Measurements from ENCODE around the gene C1S.
A peak's percentile ranks its signal among the peaks of the same experiment; 100 is the strongest.
"Not testable (repeated sequence)": the region's sequence is repeated elsewhere in the genome, so short reads cannot be mapped to it uniquely, and the experiment has no call there.

The C1S gene

DNA sequence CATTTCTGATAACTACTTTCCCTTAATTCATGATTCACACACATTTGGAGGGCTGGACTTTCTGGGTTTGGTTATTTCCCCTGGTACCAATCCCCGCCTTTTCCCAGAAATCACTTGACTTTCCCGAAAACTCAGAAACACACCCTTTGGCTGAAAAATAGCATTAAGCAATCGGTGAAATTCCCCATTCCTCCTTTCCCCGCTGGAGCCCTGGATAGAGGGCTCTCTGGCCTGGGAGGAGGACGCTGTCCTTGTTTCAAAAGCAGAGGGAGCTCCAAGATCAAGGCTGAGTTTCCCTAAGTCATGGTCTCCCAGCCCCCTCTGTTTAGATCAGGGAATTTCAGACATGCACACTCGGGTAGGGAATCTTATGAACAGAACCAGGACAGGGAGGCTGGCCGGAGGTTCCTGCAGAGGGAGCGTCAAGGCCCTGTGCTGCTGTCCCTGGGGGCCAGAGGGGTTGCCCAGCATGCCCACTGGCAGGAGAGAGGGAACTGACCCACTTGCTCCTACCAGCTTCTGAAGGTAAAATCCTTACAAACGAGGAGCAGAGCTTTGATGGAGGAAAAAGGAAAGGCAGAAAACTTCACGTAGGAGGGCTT lies at the start of gene C1S:
Gene C1S, plus strand, starts transcription at position 366 of the 602 bp plus-strand sequence. CDS start 1,195 bp downstream, outside the sequence.
- no peak for DNase-seq (ENCODE audit: low spot score)

DNA sequence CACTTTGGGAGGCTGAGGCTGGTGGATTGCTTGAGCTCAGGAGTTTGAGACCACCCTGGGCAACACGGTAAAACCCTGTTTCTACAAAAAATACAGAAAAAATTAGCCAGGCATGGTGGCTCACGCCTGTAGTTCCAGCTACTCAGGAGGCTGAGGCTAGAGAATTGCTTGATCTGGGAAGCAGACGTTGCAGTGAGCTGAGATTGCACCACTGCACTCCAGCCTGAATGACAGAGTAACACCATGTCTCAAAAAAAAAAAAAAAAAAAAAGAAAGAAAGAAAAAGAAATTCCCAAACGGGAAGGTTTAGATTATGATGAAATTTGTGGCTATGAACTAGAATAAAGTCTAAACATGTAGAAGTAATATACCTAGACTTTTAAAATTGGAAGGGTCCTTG lies 49.1 kb upstream of the C1S start:
- not testable (repeated sequence) for DNase-seq (ENCODE audit: low spot score)

DNA sequence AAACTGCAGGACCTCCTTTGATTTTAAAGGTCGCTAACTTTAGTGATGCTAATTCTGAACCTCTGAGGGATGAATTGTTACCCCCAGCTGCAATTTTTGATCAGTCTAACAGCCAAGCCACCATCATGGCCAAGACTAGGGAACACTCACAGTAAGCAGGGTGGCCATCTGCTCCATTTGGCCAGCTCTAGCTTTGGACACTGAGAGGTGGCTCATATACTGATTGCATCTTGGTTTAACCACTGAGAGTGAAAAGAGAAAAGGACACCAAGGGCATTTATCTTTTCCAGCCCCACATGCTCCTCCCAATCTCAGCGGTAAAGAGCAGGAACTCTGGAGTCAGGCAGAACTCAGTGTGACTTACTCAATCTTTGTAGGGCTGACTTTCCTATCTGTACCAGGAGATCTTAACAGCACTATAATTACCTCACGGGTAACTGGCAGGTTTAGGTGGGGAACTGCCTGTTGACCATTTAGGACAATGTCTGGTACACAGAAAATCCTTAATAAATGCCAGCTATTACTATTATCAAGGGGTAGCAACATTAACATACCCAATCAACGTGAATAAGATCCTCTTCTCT lies 48.4 kb upstream of the C1S start:
- no peak for DNase-seq (ENCODE audit: low spot score)

DNA sequence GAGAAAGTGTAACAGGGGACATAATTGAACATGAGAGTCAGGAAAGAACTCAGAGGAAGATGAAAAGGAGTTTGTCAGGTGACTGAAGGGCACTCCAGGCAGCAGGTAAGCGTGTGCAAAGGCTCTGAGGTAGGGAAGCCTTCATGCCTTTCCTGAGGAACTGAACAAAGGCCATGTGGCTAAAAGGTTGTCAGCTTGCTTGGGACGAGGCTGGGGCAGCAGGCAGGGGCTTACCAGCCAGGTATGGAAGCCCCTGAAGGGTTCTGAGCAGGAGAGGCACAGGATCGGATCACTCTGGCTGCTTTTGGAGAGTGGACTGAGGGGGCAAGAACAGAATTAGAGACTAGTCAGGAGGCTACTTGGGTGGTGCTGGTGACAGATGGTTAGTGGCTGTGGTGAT lies 47.4 kb upstream of the C1S start:
- DNase-seq (ENCODE audit: low spot score): no peak

DNA sequence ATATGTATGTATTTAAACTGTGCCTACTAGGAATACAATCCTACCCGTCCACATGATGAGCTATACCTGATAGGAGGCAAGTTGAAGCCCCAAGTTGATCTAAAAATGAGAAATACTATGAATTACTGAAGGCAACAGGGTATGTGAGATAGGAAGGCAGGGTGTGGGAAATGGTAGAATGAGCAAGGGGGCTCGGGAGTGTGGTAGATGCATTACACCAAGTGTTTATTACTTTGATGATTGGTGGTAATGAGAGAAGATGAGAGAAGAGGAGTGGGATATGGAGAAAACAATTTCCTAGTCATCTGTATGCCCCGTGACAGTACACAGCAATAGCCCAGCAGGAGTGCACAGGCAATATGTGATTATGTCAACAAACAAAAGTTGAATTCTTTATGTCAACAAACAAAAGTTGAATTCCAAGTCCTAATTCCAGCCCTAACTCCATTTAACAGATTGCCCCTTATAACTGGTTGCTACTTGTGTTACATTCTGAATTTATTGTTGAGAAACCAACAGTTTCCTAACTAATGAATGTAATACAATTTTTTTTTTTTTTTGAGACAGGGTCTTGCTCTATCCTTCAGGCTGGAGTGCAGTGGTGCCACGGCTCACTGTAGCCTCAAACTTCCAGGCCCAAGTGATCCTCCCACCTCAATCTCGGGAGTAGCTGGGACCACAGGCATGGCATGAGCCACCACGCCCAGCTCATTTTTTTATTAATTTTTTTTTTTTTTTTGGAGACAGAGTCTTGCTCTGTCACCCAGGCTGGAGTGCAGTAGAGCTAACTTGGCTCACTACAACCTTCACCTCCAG lies 44.8 kb upstream of the C1S start:
- no peak for DNase-seq (ENCODE audit: low spot score)

DNA sequence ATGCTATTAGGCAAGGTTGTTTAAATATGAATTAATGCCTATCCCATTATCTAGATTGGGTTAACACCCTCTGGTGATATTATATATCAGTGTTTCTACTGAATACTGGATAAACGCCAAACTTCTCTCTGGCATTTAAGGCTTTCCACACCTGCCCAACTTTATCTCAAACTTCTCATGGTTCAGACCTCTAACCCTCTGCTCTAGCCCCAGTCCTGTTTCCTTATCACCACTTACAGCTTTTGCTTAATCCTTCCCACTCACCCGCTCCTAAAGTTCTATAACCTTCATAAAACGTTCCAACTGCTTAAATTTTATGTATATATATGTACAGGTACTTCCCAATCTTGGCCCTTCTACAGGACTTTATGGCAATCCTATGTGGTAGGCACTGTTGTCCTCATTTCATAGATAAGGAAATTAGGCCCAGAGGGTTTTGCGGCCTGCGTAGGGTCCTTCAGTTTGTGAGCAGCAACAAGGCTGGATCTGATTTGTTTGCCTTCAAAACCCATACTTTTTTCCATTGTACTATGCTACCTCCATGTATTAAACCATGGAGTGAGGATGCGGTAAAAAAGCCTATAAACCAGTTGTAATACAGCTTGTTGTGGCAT lies 43.5 kb upstream of the C1S start:
- peak; percentile 75 for DNase-seq (ENCODE audit: low spot score)

DNA sequence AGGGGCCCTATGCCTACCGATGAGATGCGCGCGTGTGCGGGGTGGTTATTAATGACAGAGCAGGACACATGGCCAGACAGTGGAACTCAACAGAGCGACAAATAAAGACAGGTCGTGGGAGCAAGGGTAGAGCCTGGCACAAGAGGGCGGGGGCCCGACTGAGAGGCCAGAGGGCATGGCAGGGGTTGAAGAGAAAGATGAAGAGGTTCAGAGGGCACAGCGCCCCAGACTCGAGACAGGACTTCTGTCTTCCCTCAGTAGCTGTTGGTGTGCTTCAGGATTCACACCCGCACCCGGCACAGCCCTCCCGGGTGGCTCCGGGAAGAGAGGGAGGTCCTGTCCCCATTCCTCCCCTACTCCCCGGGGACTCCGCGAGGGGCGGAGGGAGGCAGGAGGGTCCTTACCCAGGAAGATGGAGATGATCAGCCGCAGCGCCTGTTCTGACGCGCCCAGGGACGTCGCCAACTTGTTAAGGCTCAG lies 42.6 kb upstream of the C1S start:
- no peak for DNase-seq (ENCODE audit: low spot score)

DNA sequence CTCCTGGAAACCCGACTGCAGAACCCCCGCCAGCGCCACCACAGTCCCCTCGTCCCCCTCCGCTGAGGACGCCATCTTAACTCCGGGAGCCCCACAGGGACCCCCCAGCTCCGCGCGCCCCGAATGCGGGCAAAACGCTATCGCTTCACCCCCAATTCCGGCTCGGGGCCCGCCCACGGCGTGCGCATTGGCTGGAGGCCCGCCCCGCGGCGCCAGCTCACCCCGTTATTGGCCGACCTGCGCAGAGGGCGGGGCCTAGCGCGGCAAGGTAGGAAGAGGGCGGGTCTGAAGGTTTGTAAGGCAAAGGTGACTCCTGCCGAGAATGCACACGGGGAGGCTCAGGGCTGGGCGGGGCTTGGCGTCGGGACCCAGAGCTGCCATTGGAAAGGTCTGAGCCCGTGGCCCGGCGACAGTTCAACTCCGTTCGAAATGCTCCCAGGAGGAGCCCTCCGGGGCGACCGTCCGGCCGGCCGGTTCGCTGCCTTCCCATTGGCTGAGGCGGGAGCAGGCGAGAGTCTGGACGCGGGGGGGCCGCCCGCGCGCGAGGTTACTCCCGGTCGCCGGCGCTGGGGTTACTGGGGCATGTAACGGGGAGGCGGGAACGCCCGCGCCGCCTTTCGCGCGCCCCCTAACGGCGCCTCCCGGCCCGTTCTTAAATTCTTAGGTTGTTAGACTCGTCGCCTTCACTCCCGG lies 42.0 kb upstream of the C1S start, which contains the start of gene LPCAT3:
Gene LPCAT3, minus strand, starts transcription at position 127 of the 693 bp plus-strand sequence. Its CDS starts 52 bp downstream, at position 75.
- DNase-seq (ENCODE audit: low spot score): peak; percentile 97

DNA sequence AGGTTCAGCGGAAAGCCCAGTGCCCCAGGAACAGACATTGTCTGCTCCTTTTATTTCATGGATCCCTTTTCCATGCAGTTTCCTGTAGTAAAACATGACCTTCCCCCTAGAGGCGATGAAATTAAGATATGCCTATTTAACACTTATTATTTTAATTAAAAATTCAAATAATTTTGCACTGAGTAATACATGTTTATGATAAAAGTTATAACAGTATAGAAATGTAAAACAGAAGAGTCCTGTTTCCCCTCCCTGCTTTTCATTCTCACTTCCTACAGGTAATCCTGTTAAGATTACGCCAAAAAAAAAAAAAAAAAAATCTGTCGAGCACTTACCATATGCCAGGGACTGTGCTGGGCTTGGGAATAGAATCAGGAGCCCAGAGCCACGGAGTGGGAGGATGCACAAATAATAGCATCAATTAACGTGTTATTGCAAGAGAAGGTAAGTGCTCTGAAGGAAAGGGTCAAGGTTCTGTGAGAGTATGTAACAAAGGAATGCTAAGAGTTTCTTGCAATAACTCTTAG lies 41.4 kb upstream of the C1S start:
- DNase-seq (ENCODE audit: low spot score): no peak

DNA sequence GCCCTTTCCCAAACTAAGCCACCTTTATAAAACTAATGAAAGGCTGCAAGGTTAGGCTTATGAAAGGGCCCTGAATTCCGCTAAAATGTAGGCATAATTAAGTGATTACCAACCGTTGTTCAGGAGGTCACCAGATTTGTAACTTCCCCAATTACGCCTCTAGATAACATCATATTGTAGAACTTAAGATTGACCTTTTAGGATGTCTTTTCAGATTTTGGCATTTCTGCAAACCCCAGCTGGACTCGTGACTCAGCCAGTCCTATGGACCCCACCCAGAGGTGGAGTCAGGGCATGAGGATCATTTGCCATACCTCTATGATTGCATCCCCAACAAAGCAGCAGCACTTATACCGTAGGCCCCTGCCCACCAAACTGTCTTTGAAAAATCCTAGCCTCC lies 38.6 kb upstream of the C1S start:
- DNase-seq (ENCODE audit: low spot score): no peak

DNA sequence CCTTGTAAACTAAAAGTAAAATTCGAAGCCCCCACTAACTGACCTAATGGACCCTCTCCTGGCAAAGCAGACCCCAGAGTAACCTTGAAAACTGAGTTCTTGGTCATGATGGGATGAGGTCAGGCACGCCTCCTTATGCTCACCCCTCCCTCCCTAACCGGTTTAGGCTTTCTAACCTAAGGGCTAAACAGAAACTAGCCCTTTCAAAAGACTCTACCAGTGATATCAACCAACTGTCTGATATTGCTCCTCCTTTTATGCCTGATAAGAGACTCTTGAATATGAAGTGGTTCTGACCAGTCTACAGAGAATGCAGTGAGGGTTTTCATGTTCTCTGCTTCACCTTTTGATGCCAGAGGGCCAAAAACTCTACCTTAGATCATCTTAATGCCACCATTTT lies 37.4 kb upstream of the C1S start:
- DNase-seq (ENCODE audit: low spot score): no peak

DNA sequence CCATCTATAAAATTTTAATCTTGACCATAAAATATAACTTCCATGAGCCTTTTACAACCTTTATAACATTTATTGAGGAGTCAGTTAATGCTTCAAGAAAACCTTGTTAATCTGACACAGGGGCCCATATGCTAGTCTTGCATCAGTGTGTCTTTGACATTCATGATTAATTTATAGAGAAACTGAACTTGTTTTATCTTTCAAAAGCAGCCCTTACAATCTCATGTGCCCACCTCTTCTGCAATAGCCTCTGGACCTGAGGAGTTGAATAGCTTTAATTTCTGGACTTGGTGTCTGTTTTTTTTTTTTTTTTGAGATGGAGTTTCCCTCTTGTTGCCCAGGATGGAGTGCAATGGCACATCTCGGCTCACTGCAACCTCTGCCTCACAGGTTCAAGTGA lies 33.7 kb upstream of the C1S start:
- DNase-seq (ENCODE audit: low spot score): peak; percentile 75

DNA sequence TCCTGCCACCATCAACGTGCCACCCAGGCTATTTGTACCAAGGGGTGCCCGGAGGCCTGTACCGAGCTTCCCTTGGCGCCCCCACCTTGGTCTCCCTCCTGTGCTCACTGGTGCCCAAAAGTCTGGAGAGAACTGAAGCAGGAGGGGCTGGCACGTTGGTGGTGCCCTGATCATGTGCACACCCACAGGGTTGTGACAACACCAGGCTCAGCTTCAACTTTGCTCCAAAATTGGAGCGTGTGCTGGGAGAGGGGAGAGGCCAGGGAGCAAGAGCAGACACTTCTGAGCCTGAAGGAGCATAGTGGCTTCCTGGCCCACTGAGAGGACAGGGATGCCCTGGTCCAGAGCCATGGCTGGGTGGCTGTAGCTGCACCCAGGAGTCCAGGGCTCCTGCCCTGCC lies 29.2 kb upstream of the C1S start:
- no peak for DNase-seq (ENCODE audit: low spot score)

DNA sequence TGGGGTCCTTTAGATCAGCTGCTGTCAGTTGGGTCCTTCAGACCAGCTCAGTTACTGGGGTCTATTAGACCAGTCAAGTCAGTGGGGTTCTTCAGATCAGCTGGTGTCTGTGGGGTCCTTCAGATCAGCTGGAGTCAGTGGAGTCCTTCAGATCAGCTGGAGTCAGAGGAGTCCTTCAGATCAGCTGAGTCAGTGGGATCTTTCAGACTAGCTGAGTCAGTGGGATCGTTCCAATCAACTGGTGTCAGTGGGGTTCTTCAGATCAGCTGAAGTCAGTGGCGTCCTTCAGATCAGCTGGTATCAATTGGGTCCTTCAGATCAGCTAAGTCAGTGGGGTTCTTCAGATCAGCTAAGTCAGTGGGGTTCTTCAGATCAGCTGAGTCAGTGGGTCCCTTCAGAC lies 27.5 kb upstream of the C1S start:
- DNase-seq (ENCODE audit: low spot score): peak; percentile 42

DNA sequence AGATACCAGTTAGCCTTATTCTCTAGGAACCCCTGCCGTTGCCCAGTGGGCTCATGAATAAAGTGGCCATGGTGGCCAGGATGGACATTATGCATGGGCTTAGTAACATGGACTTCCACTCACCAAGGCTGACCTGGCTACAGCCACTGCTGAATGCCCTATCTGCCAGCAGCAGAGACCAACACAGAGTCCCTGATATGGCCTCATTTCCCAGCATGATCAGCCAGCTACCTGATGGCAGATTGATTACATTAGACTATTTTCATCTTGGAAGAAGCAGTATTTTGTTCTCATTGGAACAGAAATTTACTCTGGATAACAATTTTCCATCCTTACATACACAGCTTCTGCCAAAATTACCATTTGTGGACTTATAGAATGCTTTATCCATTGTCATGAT lies 26.1 kb upstream of the C1S start:
- DNase-seq (ENCODE audit: low spot score): no peak

DNA sequence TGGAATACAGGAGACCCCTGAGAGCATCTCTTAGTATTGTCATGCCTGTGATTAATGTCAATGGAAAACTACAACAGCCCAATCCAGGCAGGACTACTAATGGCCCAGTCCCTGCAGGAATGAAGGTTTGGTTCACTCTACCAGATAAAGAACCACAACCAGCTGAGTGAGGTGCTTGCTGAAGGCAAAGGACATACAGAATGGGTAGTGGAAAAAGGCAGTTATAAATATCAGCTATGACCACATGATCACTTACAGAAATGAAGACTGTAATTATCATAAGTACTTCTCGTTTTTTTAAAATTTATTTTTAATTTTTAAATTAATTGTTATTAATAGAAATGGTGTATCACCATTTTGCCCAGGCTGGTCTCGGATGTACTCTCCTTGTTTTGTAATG lies 25.1 kb upstream of the C1S start:
- DNase-seq (ENCODE audit: low spot score): no peak

DNA sequence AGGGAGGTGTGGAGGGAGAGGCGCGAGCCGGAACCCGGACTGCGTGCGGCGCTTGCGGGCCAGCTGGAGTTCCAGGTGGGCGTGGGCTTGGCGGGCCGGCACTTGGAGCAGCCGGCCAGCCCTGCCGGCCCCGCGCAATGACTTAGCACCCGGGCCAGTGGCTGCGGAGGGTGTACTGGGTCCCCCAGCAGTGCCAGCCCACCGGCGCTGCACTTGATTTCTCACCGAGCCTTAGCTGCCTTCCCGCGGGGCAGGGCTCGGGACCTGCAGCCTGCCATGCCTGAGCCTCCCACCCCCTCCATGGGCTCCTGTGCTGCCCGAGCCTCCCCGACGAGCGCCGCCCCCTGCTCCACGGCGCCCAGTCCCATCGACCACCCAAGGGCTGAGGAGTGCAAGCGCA lies 23.1 kb upstream of the C1S start:
- not testable (repeated sequence) for DNase-seq (ENCODE audit: low spot score)

DNA sequence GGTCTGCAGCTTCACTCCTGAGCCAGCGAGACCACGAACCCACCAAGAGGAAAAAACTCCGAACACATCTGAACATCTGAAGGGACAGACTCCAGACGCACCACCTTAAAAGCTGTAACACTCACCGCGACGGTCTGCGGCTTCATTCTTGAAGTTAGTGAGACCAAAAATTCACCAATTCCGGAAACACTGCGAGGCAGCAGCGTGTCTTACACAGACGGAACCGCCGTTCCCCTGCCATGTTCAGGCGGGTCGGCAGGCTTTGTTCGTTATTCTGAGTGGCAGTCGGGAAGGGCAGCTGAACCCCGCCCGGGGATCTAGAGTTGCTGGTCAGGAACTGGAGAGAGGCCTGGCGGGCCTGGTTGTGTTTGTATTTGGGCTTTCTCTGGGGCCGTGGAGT lies 21.9 kb upstream of the C1S start:
- DNase-seq (ENCODE audit: low spot score): no peak

DNA sequence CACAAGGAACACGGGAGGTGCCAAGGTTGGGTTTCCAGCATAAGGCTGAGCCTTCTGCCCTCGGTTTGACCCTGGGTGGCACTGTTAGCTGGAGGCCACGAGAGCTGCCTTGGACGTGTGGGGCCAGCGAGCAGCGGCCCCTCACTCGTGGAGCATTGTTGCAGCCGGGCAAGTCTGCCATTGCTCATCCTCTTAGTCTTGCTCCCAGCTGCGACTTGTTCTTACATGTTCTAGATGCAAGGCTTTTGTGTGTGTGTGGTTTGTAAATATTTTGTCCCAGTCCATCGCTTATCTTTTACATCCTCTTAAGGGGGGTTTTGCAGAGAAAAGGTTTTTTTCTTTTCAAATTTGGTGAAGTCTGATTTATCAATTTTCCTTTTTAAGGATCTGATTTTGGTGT lies 21.1 kb upstream of the C1S start:
- DNase-seq (ENCODE audit: low spot score): no peak

DNA sequence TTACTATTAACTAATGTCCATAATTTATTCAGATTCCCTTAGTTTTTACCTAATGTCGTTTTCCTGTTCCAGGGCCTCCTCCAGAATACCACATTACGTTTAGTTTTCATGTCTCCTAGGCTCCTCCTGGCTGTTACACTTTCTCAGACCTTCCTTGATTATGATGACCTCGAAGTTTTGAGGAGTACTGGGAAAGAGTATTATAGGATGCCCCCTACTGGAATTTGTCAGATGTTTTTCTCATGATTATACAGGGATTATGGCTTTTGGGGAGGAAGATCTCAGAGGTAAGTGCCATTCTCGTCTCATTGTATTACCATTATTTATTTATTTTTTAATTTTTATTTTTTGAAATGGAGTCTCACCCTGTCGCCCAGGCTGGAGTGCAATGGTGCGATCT lies 17.7 kb upstream of the C1S start:
- peak; percentile 75 for DNase-seq (ENCODE audit: low spot score)

DNA sequence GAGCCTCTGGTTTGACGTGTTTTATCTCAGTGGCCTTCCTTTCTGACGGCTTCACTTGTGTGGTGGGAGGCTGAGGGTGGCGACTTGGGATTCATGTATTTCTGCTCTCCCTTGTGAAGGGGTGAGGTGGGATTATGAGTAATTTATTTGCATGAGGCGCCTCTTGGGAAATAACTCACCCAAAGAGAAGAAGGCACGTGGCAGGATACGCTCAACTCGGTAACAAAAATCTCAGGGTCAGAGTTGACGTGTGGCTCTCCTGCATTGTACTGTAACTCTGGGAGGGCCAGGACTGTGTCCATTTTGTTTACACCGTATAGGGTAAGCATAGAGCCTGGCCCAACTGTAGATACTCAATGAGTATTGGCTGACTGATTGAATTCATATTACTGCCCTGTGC lies 14.6 kb upstream of the C1S start:
- no peak for DNase-seq (ENCODE audit: low spot score)

Data from hematopoietic multipotent progenitor cell treated with erythropoietin and hydrocortisone succinate and interleukin-3 and kit ligand, for 15 days (in vitro differentiated cells).